ENCODE measurements around the gene PRKN.
A peak's percentile ranks its signal among the peaks of the same experiment; 100 is the strongest.

The PRKN gene

GRCh38 chr6:162181741-162182401 lies 545.7 kb downstream of the PRKN start:
- DNase-seq (ENCODE audit: low spot score): no peak

- DNase-seq (ENCODE audit: low spot score): no peak
These were observed 546.5 kb downstream of the PRKN start for GRCh38 chr6:162181111-162181510.

DNA sequence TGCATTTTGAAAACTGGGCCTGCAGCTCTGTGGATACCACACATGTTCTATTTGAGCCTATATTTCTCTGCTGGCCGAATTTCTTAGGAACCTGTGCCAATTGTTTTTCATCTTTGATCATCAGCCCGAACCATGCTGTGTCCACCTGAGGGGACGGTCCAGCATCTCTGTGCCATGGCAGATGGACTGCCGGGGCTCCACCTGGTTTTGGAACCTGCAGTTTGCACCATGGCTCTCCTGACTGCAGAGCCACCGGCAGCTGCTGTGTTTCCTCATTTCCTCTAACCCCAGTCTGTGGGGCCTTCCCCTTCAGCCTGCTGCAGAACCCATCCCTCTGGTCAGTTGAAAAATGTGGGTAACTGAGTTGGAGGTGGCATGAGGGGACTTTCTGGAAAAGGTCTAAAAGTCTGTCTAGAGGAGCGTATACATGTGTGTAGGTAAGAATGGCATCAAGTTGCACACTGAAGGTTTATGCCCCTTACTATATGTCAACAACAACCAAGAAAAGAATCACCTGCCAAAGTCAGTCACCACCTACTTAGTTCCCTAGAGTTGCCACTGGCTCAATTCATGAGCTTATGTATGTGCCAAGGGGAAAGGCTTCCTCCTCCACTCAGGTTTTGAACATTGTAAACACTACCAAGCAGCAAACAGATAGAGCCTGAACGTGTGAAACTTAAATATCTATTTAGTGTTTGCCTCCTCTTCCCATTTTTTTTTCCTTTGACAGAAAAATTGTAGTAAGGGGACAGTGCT lies 548.2 kb downstream of the PRKN start:
- no peak for DNase-seq (ENCODE audit: low spot score)

DNA sequence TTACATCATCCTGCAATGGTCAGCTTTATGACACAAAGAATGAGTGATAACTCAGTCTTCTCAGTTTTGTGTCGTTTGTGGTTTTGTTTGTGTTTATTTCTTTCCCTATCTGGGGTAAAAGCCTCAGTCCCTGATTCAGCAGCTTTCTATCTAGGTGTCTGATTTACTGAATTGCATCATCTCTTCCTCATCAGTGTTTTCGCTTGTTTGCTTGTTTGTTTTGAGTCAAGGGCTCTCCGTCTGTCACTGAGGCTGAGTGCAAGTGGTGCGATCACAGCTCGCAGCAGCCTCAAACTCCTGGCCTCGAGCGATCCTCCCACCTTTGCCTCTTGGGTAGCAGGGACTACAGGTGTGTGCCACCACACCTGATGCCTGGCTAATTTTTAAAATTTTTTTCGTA lies 548.9 kb downstream of the PRKN start:
- no peak for DNase-seq (ENCODE audit: low spot score)

GRCh38 chr6:162178266-162178665 lies 549.3 kb downstream of the PRKN start:
- DNase-seq (ENCODE audit: low spot score): no peak

DNA sequence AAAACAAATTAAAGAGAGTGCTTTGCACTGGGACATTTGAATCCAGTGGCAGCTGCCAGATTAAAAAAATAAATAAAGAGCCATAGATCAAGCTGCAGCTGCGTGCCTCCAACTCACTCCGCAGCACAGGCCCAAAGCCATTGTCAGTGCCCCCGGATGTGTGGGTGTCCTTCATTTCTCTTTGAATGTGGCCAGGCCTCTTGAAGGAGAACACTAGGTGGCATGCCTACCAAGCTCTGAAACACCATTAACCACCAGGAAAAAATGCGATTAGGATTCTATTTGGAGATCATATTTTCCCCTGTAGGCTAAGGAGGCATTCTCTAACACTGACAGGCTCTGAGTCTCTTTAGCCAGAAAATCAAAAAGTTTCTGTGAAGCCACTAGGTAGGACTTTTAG lies 549.8 kb downstream of the PRKN start:
- peak; percentile 10 for DNase-seq (ENCODE audit: low spot score)

DNA sequence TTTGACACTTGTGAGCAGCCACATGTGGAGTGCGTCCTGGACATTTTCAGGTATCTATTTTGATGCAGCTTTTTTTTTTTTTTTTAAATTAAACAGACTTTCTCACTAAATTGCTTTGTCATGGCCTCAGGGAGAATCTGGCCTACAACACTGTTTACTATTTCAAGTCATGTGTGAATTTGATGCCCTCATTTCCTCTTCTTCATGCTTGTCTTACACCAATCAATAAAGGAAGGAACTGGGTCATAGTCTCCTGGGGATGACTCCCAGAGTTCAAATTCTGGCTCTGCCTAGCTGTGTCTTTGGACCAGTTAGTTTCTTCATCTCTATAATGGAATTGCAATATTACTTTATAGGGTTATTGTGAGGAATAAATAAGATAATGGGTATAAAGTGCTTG lies 554.1 kb downstream of the PRKN start:
- no peak for DNase-seq (ENCODE audit: low spot score)

GRCh38 chr6:162165479-162165878 lies 562.1 kb downstream of the PRKN start:
- no peak for DNase-seq (ENCODE audit: low spot score)

DNA sequence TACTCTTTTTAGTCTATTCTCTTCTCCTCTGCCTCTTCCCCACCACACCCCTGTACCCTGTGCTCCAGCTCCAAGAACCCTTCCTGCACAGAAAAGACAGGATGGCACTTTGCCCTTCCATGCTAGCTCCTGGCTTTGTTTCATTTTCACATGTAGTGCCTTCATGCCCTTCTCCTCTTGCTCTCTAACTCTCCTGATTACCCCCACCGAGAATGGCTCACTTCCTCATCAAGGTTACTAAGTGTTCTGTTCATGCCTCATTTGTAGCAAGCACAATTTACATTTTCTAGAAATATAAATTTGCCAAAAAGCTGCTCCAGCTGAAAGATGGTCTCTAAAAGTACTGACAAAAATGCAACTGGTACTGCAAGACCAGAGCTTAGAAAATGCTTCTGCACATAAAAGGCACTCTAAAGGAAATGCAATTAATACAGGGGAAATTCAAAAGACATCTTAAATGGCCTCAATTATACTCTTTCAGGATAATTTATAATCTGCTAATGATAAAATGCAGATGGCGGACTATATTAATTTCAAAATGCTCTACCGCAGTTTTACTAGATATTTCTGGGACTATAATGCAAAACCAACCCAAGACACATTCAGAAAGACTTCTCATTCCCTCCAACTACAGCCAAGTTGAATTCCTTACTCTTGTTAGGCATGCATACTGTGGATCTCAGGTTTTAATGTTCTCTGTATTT lies 570.2 kb downstream of the PRKN start:
- DNase-seq (ENCODE audit: low spot score): no peak

GRCh38 chr6:162156146-162156545 lies 571.4 kb downstream of the PRKN start:
- DNase-seq (ENCODE audit: low spot score): no peak

GRCh38 chr6:162154930-162155329 lies 572.6 kb downstream of the PRKN start:
- DNase-seq (ENCODE audit: low spot score): no peak

DNA sequence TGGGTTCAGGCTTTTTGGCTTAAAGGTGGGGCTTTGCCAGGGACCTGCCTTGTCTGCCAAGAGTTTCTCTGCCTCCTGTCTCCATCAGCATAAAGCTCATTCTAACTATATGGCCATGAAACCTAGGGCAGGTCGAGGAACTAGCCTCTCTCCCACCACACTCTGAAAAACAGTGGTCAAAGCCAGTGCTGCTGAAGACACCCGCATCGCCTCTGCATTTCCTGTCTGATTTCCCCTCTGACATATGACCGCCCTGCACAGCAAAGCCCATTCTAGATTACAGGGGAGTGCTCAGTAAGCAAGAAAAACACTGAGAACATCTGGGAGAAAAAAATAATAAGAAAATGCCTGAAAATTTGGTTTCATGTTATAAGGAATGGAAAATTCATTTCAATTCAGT lies 573.6 kb downstream of the PRKN start:
- DNase-seq (ENCODE audit: low spot score): no peak

DNA sequence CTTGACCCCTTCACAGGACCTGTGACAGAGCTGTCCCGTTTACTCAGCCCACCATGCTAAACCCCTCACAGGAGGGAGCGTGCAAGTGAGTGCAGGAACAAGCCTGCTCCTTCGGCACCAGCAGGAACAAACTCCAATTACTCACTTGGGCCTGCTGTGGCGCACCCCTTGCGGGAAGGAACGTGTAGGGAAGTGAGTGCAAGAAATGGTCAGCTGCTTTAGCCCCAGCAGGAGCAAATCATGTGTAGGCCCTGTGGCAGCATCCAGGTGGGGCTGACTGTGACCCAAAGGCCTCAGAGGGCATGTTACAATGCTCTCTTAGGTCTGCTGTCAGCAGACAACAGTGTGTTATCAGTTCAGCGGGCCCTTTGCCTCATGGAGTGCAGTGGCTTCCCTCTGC lies 574.4 kb downstream of the PRKN start:
- DNase-seq (ENCODE audit: low spot score): no peak

DNA sequence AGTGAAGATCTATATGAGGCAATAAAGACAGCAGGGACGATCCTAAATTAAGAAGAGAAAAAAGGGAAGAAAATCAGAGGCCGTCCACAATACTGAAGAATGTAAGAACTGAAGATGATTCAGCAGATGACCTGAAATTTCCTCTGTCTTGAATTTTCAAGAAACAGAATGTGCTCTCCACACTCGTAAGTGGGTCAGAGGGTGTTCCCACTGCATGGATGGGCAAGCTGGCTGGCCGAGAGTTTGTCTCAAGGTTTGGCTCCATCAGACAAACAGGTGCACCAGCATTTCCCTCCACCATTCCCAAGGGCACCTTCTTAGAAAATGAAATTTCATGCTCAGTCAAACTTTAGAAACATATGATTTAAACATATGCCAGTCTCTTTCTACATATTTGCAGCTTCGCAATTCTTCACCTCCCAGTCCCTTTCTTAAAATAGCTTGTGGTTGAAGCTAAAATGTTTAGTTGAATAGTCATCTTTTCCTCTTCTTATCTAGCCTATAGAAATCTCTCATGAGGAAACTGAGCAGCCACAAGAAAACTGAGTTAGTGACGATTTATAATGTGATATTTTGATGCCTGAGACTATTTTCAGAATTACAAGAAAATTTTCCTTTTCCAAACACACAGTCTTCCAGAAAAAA lies 576.4 kb downstream of the PRKN start:
- peak; percentile 17 for DNase-seq (ENCODE audit: low spot score)

DNA sequence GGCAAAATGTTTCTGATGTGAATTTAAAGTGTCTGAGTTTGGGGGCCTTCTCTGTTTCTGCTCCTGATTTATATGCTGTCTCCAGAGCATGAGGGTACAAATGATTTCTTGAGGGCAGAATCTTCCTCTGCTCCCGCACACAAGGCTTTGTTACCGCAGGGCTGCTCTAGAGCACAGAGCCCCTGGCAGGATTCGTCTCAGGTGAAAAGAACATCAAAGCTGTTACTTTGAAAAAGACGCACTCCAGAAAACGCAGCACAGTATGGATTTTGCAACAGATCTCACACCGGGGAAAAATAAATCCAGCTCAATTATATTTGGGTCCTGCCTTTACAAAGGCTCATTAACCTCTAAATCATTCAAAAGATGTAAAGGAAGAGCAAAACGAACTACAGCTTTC lies 577.3 kb downstream of the PRKN start:
- DNase-seq (ENCODE audit: low spot score): no peak

DNA sequence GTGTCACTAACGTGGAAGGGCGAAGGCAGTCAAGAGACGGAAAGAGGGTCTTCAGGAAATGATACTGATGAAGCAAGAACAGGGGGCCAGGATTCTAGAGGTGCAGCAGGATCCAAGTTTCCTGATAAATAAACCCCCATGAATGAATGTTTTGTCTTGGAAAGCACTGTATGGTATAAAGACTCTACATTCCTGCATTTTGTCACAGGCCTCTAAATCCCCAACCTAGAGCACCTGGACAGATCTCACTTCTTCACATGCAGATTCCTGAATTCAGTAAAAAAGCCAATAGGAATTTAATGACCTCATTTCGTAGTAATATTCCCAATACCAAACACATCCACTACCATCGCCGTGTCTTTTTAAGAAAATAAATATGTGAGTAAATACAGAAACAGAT lies 577.8 kb downstream of the PRKN start:
- no peak for DNase-seq (ENCODE audit: low spot score)

DNA sequence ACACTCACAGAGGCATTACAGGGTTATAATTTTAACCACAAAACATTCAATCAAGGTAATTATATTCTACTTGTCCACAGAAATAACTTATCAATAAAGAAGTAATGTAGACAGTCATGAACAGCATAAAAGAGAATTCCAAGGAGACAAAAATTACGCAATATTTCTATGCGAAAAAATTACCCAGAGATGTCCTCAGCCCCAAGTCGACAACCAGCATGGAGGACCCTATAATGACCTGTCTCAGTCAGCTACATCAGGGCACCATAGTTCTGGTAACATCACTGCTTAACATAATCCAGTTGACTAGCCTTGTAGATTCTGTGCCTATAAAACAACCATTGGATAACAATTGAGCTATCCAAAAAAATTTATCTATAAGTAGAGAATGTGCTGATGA lies 579.8 kb downstream of the PRKN start:
- DNase-seq (ENCODE audit: low spot score): no peak

GRCh38 chr6:162147281-162147680 lies 580.3 kb downstream of the PRKN start:
- no peak for DNase-seq (ENCODE audit: low spot score)

GRCh38 chr6:162140251-162140852 lies 587.2 kb downstream of the PRKN start:
- no peak for DNase-seq (ENCODE audit: low spot score)

DNA sequence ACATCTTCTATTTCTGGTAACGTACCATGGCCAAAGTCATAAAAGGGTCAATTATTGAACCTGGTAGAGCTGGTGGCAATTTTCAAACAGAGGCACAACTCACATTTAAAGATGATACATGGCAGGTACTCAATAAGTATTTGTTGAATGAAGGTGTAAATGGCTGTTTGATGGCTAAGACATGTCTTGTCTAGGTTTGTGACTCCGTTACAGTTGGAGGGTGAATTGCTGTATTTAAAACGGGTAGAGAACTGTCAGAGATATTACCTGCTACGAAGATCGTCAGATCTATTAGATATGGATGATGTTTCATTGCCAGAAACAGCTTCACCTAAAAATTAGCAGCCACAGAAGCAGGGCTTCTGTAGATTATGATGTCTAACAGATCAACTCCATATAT lies 601.9 kb downstream of the PRKN start:
- DNase-seq (ENCODE audit: low spot score): no peak

GRCh38 chr6:162124710-162125435 lies 602.7 kb downstream of the PRKN start:
- no peak for DNase-seq (ENCODE audit: low spot score)

GRCh38 chr6:162123797-162124196 lies 603.8 kb downstream of the PRKN start:
- no peak for DNase-seq (ENCODE audit: low spot score)
